B cell (primary cell): ENCODE results near the gene KLK7.

Source experiments
- CTCF ChIP-seq: fragments of 200-600 bp; IDR thresholded peaks from one replicate; pipeline ENCODE4 v1.8.0; 2022; ENCODE audit warnings: antibody characterized with exemption, mild to moderate bottlenecking
- EZH2 ChIP-seq: IDR thresholded peaks from 2 replicates; pipeline ENCODE4 v1.6.1; 2012; ENCODE audit warnings: borderline replicate concordance, low read depth, mild to moderate bottlenecking, moderate library complexity, low read length; ENCODE audit not compliant: insufficient read depth, poor library complexity, severe bottlenecking

GRCh38 chr19:51031880-51032225 is 48.1 kb upstream of the KLK7 start:
- TF ChIP-seq CTCF (no peak), EZH2 (no peak)
